ENCODE data around the gene STAT5A.
"Not testable (repeated sequence)": the region's sequence is repeated elsewhere in the genome, so short reads cannot be mapped to it uniquely, and the experiment has no call there.

STAT5A gene

GRCh38 chr17:42286411-42287221 is 1.7 kb upstream of the STAT5A start:
- peak; percentile 86 for DNase-seq

DNA sequence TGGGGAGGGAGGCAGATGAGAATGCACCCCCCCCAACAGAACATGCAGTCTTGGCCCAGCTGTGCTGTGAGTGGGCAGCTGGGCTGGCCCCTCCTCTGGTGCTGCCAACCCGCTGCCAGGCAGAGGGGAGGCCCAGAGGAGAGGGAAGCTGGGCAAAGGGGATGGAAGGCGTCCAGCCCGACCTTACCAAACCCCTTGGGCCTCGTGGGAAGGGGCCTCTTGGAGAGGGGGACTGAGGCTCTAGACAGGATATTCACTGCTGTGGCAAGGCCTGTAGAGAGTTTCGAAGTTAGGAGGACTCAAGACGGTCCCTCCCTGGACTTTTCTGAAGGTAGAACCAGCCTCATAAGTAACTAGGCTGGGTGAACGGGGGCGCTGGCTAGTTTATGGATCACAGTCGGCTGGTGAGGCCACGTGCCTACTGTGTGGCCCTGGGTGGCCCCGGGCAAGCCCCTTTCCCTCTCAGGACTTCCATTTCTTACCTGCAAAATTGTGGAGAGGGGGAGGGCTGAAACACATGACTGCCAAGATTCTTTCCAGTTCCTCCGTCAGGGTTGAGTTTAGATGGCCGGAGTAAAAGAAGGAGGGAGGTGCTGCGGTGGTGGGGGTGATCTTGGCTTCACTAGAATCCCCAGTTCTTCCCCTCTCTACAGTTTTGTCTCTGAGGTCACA is 857 bp upstream of the STAT5A start:
- peak; percentile 85 for DNase-seq

DNA sequence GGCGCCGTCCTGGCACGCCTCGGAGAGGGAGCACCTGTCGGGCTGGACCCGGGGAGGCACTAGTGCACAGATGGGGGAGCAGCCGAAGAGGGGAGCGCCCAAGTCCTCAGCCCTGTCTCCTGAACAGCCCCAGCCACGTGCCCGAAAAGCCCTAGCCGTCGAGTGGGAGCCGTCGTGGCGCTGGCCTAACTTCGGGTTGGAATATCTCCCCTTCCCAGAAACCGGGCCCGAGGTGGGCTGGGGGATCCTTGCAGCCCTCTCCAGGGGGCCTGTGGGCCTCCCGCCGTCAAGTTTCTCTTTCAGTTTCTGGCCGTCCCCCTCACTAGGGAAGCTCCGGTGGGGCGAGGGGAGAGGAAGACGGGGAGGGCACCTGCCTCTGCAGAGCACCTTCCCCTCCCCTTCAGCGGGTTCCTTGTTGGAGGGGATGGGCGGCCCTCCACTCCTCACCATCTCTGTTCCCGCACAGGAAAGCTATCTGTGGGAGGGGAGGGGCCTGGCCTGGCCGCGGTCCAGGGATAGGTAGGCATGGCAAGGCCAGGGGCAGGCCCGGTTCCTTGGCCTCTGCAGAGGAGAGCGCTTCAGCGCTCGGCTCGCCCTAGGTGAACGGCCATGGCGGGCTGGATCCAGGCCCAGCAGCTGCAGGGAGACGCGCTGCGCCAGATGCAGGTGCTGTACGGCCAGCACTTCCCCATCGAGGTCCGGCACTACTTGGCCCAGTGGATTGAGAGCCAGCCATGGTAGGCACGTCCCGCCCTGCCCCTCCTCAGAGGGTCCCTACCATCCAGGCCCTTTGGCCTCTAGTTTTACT is 709 bp downstream of the STAT5A start:
- peak; percentile 84 for DNase-seq

DNA sequence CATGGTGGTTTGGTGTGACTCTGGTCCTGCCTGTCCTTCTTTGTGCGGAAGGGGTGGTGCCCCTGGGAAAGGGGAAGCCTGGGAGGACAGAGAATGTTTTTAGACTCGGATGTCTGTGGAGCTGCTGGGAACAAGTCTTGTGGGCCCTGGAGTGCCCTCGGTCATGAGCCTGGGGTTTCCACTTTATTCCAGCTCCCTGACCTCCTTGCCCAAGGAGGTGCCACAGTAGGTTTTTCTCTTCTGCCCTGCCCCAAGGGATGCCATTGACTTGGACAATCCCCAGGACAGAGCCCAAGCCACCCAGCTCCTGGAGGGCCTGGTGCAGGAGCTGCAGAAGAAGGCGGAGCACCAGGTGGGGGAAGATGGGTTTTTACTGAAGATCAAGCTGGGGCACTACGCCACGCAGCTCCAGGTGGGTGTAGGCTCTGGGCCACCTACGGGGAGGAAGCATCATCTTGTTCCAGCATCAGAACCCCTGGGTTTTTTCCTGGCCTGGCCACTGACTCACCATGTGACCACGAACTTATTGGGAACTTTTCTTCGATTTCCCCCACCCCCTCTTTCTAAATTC is 1.4 kb downstream of the STAT5A start:
- peak; percentile 38 for DNase-seq

GRCh38 chr17:42290577-42290976 is 2.3 kb downstream of the STAT5A start:
- DNase-seq, result no peak

DNA sequence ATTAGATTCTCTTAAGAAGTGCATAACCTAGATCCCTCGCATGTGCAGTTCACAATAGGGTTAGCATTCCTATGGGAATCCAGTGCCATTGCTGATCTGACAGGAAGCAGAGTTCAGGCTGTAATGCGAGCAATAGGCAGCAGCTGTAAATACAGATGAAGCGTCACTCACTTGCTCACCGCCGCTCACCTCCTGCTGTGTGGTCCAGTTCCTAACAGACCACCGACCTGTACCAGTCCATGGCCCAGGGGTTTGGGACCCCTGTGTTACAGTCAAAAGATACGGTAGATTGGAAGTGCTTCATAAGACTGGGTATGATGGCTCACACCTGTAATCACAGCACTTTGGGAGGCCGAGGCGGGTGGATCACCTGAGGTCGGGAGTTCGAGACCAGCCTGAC is 2.8 kb downstream of the STAT5A start:
- no peak for DNase-seq

- no peak for DNase-seq
Measured at GRCh38 chr17:42294469-42295398, 6.4 kb downstream of the STAT5A start.

DNA sequence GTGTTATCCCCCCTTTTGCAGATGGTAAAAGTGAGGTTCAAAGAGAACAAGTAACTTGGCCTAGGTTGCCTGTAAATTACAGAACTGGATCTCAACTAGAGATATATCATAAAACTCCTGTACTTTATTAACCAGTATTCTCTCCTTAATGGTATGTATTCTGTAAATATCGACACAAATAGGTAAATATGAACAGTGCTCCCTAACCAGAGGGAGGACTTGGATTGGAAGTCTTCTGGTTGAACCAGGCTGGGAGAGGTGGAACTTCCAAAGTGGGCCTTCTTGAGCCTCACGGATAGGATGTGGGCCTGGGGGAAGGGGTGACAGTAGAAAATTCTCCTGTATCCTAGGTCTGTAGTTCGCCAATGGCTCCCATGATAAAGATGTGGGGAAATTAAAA is 7.7 kb downstream of the STAT5A start:
- no peak for DNase-seq

- not testable (repeated sequence) for DNase-seq
Measured at GRCh38 chr17:42297775-42298174, 9.5 kb downstream of the STAT5A start.

DNA sequence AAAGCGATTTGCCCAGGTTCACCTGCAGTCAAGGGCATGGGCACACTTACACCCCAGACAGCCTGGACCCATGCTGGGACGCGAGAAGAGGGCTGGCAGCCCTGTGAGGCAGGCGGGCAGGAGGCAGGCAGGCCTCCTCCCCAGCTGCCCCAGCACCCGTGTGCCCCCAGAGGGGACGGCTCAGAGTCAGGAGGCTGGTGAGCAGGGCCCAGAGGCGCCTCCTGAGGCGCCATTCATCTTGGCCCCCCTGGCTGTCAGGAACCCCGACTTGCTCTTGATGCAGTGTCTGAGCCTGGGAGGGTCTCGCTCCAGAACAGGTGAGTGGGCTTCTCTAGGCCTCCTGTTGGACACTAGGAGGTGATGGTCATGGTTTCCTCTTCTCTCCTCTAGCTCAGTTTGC is 11.1 kb downstream of the STAT5A start:
- not testable (repeated sequence) for DNase-seq

- DNase-seq, result not testable (repeated sequence)
Measured at GRCh38 chr17:42299913-42300312, 11.6 kb downstream of the STAT5A start.

GRCh38 chr17:42301022-42301421 is 12.7 kb downstream of the STAT5A start:
- no peak for DNase-seq

DNA sequence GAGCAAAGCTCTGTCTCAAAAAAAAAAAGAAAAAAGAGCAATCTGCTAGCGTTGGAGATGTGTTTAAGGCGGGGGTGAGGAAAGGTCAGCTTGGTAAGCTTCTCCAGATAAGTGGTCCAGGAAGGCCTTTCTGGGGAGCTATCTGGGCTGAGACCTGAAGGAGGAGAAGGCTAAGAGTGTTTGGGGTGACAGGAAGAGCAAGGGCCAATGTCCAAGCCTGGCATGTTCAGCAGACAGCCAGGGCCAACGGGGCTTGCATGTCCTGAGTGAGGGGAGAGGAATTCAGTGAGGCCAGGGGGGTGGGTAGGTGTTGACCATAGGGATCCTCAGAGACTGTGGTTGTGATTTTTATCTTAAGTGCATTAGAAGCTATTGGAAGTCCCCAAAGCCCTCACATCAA is 15.4 kb downstream of the STAT5A start:
- no peak for DNase-seq

GRCh38 chr17:42304187-42305030 is 16.1 kb downstream of the STAT5A start:
- DNase-seq, result no peak

- DNase-seq, result not testable (repeated sequence)
Measured at GRCh38 chr17:42305031-42305330, 16.7 kb downstream of the STAT5A start.

- DNase-seq, result no peak
Measured at GRCh38 chr17:42305543-42306384, 17.5 kb downstream of the STAT5A start.

DNA sequence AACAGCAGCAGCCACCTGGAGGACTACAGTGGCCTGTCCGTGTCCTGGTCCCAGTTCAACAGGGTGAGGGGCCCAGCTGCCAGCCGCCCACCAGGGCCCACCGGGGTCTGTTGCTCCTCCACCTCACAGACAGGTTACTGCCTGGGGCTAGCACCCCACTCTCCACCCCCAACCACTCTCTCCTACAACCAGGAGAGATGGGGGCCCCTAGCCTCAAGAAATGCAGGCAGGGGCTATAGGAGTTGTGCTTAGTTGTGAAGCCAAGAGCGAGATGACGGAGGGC is 18.0 kb downstream of the STAT5A start:
- no peak for DNase-seq

GRCh38 chr17:42307362-42307927 is 19.1 kb downstream of the STAT5A start:
- DNase-seq, result no peak

- DNase-seq, result peak; percentile 56
Measured at GRCh38 chr17:42308446-42308845, 20.1 kb downstream of the STAT5A start.

- DNase-seq, result no peak
Measured at GRCh38 chr17:42309142-42309541, 20.8 kb downstream of the STAT5A start.
